A673 (cell line): ENCODE measurements around the gene SUPT3H.

Experiments
- EZH2 ChIP-seq: fragments of 200-600 bp; sonication (generic); IDR thresholded peaks from 2 replicates; pipeline ENCODE4 v1.6.1; 2017; ENCODE audit warnings: borderline replicate concordance, low read depth, mild to moderate bottlenecking, mixed read lengths, antibody characterized with exemption, low read length; ENCODE audit not compliant: poor library complexity, severe bottlenecking
- TF ChIP-seq, protein P1 (sequence below): fragments of 300-800, 200-600 bp; sonication (generic); conservative IDR thresholded peaks from 2 replicates; pipeline ENCODE4 v1.5.1; 2017; ENCODE audit warnings: low read depth, mild to moderate bottlenecking, antibody characterized with exemption, low read length, moderate library complexity, mixed read lengths

DNA sequence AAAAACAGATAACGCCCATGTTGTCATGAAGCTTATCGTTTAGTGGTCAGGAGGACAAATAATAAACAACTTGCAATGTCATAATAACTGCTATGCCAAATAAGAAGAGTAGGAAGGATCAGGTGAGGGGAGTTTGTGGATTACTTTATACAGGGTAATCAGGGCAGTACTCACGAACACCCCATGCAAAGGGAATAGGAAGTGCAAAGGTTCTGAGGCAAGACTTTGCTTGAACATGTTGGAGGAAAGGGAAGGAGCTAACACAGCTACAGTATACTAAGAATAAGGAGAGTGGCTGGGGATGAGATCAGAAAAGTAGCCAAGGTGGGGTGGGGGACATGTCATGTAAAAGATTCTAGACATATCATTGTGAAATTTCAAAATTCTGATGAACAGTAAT, 341.6 kb downstream of the SUPT3H start:
- TF ChIP-seq, protein P1, sequence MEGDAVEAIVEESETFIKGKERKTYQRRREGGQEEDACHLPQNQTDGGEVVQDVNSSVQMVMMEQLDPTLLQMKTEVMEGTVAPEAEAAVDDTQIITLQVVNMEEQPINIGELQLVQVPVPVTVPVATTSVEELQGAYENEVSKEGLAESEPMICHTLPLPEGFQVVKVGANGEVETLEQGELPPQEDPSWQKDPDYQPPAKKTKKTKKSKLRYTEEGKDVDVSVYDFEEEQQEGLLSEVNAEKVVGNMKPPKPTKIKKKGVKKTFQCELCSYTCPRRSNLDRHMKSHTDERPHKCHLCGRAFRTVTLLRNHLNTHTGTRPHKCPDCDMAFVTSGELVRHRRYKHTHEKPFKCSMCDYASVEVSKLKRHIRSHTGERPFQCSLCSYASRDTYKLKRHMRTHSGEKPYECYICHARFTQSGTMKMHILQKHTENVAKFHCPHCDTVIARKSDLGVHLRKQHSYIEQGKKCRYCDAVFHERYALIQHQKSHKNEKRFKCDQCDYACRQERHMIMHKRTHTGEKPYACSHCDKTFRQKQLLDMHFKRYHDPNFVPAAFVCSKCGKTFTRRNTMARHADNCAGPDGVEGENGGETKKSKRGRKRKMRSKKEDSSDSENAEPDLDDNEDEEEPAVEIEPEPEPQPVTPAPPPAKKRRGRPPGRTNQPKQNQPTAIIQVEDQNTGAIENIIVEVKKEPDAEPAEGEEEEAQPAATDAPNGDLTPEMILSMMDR: no peak
- no peak for TF ChIP-seq EZH2
